ENCODE measurements around the gene DPY19L1.
"Not testable (repeated sequence)": the region's sequence is repeated elsewhere in the genome, so short reads cannot be mapped to it uniquely, and the experiment has no call there.

Gene DPY19L1

DNA sequence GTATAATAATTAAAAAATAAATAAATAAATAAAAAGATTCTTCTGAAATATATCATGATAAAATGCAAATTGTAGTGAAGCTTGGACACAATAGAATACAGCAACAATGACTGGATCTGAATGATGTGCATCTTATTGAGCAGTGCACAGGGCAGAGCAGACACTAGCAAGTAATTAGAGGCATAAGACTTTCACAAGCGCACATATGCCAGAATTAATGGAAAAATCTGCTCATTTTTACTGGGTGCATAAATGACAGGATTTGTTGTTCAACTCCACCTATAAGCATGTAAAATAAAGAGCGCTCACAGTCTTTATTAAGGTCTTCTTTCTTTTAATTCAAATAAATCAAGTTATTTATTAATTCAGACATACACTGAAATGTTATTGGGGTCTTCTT, 125.0 kb downstream of the DPY19L1 start:
- DNase-seq (ENCODE audit: low spot score), result no peak
- TF ChIP-seq, protein P1, sequence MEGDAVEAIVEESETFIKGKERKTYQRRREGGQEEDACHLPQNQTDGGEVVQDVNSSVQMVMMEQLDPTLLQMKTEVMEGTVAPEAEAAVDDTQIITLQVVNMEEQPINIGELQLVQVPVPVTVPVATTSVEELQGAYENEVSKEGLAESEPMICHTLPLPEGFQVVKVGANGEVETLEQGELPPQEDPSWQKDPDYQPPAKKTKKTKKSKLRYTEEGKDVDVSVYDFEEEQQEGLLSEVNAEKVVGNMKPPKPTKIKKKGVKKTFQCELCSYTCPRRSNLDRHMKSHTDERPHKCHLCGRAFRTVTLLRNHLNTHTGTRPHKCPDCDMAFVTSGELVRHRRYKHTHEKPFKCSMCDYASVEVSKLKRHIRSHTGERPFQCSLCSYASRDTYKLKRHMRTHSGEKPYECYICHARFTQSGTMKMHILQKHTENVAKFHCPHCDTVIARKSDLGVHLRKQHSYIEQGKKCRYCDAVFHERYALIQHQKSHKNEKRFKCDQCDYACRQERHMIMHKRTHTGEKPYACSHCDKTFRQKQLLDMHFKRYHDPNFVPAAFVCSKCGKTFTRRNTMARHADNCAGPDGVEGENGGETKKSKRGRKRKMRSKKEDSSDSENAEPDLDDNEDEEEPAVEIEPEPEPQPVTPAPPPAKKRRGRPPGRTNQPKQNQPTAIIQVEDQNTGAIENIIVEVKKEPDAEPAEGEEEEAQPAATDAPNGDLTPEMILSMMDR (IDR thresholded peaks at IDR 0.05; ENCODE audit: extremely low read depth, missing control alignments), result no peak

DNA sequence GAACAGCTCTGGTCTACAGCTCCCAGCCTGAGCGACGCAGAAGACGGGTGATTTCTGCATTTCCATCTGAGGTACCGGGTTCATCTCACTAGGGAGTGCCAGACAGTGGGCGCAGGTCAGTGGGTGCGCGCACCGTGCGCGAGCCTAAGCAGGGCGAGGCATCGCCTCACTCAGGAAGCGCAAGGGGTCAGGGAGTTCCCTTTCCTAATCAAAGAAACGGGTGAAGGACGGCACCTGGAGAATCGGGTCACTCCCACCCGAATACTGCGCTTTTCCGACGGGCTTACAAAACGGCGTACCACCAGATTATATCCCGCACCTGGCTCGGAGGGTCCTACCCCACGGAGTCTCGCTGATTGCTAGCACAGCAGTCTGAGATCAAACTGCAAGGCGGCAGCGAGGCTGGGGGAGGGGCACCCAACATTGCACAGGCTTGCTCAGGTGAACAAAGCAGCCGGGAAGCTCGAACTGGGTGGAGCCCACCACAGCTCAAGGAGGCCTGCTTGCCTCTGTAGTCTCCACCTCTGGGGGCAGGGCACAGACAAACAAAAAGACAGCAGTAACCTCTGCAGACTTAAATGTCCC, 130.9 kb downstream of the DPY19L1 start:
- DNase-seq (ENCODE audit: low spot score), result not testable (repeated sequence)

DNA sequence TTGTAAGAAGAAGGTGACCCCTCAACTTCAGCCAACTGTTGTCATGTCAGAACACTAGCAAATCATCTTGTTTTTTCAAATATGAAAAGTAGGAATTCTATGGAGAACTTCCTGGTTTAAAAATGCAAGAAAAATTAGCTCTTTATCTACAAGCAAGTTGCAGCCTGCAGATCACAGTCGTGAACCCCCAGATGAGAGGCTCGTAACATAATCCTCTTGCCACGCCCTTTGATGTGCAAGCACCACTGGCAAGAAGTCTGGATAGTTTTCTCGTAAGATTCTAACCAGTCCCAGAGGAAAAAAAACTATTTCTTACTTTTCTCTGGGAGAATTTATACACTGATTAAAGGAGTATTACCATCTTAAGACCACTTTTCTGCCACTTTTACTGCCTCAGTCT, 132.3 kb downstream of the DPY19L1 start:
- TF ChIP-seq, protein P1 (IDR thresholded peaks at IDR 0.05; ENCODE audit: extremely low read depth, missing control alignments), result no peak
- no peak for DNase-seq (ENCODE audit: low spot score)

DNA sequence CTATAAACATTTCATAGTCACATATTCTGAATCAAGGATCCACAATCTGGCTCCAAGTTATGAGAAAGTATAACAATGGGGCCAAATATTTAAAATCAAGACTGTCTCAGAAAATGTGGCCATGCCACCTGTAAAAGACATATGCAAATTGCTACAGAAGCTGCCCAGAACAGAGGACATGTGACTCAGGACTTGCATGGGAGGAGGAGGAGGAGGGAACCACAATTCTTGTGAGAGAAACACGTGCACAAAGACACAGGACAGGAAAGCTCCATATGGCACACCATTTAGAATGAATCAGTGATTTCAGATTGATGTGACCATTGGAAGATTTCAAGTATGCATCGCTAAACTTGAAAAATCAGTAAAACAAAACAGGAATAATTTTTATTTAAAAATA, 133.4 kb downstream of the DPY19L1 start:
- not testable (repeated sequence) for DNase-seq (ENCODE audit: low spot score)

DNA sequence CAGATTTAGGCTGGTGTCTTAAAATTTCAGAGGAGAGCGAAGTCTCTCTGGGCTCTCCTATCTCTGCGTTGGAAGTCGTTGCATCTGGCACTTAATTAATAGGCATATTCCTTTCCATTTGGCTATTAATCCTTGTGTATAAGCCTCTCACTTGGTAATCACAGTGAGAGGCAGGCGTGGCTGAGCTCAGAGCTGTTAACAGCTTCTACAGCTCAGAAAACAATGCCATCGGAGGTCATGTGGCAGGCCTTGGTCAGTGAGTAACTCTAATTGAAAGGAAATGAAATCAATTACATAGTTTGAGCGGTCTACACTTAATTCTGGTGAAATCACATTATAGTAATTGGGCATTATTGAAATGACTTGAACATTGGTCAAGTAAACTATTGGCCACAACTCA, 135.1 kb downstream of the DPY19L1 start:
- TF ChIP-seq, protein P1 (IDR thresholded peaks at IDR 0.05; ENCODE audit: extremely low read depth, missing control alignments), result no peak
- no peak for DNase-seq (ENCODE audit: low spot score)

DNA sequence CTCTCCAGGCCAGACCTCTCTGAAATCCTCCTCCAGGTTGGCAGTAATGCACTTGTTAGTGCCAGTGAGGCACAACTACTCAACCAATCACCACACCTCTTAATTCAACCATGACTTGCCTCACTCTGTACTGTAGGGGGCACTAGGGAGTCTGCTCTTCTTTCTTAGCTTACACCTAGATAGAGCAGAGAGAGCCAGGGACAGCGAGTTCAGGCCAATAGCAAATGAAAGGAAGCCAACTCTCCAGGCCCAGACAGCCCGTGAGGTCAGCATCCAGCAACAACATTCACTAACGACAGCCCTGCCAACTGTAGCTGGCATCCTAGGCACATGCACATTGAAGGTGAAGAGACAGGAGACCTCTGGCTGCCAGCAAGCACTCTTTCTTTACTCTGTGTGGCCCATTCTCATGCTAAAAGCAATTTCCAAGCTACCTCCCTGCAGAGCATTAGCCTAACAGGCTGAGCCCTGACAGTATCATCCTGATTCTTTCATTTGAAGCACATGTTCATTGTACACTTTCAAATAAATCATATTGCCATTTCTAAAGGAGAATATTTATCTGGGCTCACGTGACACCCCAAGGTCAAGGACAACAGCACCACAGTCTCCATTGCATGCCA, 136.3 kb downstream of the DPY19L1 start:
- TF ChIP-seq, protein P1 (IDR thresholded peaks at IDR 0.05; ENCODE audit: extremely low read depth, missing control alignments), result peak; percentile 12
- peak; percentile 47 for DNase-seq (ENCODE audit: low spot score)

DNA sequence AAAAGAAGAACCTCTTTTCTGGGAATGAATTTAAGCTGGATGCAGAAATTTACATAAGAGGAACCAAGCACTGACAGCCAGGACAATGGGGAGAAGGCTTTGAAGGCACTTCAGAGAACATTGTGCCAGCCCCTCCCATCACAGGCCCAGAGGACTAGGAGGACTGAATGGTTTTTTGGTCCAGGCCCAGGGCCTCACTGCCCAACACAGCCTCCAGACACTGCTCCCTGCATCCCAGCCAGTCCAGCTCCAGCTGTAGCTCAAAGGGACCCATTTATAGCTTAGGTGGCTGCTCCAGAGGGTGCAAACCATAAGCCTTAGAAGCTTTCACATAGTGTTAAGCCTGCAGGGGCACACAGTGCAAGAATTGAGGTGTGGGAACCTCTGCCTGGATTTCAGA, 142.1 kb downstream of the DPY19L1 start:
- TF ChIP-seq, protein P1 (IDR thresholded peaks at IDR 0.05; ENCODE audit: extremely low read depth, missing control alignments), result no peak

DNA sequence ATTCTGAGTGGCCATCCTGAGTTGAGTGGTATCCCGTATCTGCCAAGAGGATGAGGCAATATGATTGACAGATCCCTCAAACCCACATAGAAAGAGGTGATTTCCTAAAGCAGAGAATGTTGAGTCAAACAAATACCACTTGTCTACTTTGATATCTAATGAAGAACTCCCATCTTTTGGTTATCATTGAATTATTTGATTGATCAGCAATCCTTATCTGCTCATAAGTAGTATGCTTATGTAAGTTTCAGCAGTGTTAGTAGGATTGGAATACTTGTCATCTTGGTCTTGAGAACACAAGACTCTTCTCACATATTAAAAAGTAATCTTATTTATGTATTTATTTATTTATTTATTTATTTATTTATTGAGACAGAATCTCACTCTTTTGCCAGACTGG, 147.3 kb downstream of the DPY19L1 start:
- TF ChIP-seq, protein P1 (IDR thresholded peaks at IDR 0.05; ENCODE audit: extremely low read depth, missing control alignments), result no peak
- no peak for DNase-seq (ENCODE audit: low spot score)

More for the DNA sequence above, 142.1 kb downstream of the DPY19L1 start:
- DNase-seq (ENCODE audit: low spot score), result no peak

Data from GM20000 (cell line).